ENCODE data around the gene CES3.
"Not testable (repeated sequence)": the region's sequence is repeated elsewhere in the genome, so short reads cannot be mapped to it uniquely, and the experiment has no call there.

Gene CES3

DNA sequence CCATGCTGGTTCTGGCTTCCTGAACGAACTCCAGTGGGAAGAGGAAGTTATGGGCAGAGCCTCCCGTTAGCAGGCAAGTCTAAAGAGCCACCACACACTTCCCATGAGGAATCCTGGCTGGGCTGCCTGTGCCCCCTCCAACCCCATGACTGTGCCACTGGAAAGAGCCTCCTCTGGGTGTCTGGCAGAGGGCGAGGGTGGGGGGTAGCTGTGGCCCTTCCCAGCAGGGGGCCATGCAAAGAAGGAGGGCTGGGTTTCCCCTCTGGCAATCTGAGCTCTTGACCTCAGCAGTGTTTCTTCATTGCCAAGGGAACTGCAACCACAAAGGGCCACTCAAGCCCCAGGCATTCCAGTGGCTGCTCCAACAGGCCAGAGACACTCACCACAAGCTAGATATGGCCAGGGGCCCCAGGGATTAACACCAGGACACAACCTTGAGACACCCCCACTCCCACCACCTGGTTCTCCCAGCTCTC lies 34.1 kb upstream of the CES3 start:
- peak; percentile 24 for DNase-seq

DNA sequence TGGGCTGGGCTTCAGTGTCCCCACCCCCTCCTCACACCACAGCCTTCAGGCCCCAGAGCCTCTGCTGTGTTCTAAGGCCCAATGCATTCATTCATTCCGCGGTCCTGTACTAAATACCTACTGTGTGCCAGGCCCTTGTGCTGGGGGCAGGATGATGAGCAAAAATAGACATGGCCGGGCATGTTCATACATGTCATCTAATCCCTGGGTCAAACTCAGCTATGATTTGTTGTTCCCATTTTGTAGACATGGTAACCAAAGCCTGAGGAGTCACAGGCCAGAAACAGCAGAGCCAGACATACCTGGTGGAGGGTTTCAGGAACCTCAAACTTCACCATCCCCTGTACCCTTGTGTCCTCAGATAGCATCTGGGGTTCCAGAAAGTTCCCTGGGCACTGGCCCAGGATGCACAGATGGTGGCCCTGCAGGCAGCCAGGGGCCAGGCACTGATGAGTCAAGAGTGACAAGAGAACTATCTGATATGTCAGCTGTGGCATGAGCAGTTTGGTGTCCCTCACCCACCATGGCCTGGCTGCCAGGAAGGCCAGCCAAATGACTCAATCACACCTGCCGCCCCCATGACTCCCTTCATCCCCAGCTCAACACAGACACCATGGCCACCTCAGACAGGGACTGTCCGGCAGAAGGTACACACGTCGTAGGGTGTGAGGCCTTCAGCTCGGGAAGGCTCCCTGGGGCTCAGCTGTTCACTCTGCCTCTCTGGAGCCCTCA lies 33.0 kb upstream of the CES3 start:
- DNase-seq: no peak

DNA sequence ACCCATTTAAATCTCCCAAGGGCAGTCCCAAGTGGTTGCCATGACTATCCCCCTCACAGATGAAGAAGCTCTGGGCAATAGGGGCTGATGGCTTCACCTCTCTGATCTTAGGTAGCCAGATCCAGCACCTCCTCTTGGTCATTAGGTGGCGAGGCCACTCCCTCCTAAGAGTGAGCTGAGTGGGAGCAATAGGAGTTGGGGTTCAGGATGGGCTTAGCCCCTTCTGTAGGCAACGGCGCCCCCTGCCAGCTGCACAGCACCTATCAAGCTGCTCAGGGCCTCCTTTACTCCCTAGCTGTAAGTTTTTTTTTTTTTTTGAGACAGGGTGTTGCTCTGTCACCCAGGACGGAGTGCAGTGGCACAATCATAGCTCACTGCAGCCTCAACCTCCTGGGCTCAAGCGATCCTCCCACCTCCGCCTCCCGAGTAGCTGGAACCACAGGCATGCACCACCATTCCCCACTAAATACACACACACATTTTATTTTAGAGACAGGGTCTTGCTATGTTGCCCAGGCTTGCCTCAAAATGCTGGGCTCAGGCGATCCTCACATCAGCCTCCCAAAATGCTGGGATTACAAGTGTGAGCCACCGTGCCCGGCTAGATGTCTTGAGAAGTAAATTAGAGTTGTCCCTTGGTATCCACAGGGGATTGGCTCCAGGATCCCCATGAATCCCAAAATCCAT lies 32.2 kb upstream of the CES3 start:
- DNase-seq: no peak

DNA sequence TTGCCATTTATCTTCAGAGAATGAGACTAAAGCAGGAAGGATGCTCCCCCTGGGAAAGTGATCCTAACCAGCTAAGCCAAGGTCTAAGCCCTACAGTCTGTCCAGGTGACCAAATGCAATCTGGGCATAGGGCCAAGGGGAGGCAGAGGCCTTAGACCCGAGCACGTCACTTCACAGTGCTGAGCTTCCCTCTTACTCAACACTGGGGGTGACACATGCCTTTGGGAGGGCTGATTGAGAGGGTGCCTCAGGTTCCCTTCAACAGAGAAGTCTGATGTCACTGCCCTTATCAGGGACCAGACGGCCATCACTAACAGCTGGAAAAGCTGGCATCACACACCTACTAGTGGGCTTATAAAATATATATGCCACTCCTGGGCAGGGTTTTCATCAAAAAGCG lies 30.9 kb upstream of the CES3 start:
- no peak for DNase-seq

DNA sequence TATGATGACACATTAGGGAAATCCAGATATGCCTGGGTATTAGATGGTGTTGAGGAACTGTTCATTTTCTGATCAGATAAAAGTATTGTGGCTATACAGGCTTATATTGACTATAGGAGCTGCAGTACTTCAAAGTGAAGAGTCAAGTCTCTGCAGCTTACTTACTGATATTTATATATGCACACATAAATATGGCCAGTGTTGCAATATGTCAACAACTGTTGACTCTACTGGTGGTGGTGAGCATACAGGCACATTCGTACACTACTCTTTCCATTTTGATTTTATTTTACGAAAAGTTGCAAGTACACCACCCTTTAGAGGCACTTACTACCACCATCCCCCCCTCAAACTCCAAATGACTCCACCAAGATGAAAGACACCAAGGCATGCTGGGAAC lies 29.4 kb upstream of the CES3 start:
- DNase-seq: no peak

DNA sequence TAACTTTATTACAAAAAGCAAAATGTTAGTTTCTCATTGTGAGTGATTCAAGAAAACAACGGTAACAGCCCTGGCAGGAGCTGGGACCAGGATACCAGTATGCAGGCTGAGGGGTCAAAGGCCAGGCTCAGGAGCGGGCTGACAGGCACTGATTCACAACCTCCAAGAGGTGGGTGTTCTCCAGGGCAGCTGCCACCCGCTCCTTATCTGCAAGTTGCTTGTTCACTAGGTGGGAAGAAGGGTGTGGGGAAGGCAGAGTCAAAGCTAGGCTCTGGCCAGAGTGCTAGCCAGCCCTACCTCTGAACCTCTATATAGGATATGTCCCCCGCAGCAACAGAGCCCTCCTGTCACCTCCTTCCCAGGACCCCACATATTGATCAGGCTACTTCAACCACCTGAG lies 29.0 kb upstream of the CES3 start:
- DNase-seq: no peak

DNA sequence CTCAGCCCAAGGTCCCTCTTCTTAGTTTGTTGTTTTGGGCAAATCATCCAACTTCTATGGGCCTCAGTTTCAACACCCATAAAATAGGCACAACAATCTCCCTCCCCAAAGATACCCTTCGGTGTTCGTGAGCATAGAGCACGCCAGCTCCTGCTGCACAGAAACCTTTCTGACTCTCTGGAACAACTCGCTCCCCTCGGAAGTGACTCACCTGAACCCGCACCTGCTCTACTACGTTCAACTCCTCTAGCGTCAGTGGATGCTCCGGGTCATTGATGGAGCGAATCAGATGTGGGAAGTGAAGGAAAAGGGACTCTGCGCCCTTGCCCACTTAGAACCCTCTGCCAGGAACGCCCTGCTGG lies 27.3 kb upstream of the CES3 start:
- DNase-seq: no peak

DNA sequence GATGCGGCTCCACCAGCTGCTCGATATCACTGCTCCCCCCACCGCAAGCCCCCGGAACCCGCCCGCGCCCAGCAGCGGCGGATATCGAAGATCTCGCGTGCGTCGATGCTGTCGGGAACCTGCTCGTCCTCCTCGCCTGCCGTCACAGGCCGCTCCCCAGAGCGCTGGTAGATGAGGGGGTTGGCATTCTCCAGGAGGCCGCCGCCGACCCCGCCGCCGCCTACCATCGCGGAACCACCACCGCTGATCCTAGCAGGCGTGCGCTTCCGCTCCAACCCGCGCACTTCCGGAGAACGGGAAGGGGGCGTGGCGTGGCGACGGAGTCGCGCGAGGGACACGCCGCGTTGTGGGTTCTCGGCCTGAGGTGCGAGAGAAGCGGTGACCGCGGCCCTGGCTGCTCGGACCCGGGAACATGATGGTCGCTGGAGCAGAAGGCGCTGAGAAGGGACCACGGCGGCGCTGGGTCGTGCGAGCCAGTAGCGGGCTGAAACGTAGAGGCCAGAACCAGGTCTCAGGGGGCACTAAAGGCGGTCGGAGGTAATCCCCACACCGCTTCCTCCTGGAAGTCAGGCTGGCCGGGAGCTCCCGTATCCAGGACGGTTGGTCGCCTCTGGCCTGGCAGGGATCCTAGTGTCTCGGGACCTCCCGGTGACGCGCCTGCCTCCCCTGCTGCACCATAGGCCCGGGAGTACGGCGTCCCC lies 26.8 kb upstream of the CES3 start, which contains the start of gene CIAO2B:
Gene CIAO2B, minus strand, starts transcription at position 265 of the 701 bp plus-strand sequence. Its CDS starts 38 bp downstream, at position 227.
- peak; percentile 94 for DNase-seq

DNA sequence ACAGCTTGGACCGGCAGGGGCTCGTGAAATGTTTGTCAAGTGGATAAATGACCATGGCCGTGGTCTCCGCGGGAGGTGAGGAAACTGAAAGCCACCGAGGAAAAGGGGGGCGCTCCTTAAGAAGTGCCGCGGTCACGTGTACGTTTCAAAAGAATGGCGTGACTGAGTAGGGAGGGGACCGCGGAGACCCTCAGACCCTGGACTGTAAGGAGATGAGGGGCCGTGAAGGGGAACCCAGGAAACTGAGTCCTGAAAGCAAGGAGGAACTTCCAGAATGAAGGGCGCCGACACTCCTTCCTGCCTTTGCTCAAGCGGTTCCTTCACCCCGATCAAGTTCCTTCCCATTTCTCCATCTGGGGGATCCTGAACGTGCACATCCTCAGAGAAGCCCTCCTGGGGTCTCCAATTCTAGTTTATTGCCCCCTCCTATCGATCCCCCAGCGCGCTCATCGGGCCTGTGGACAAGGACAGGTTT lies 26.2 kb upstream of the CES3 start:
- DNase-seq: not testable (repeated sequence)

DNA sequence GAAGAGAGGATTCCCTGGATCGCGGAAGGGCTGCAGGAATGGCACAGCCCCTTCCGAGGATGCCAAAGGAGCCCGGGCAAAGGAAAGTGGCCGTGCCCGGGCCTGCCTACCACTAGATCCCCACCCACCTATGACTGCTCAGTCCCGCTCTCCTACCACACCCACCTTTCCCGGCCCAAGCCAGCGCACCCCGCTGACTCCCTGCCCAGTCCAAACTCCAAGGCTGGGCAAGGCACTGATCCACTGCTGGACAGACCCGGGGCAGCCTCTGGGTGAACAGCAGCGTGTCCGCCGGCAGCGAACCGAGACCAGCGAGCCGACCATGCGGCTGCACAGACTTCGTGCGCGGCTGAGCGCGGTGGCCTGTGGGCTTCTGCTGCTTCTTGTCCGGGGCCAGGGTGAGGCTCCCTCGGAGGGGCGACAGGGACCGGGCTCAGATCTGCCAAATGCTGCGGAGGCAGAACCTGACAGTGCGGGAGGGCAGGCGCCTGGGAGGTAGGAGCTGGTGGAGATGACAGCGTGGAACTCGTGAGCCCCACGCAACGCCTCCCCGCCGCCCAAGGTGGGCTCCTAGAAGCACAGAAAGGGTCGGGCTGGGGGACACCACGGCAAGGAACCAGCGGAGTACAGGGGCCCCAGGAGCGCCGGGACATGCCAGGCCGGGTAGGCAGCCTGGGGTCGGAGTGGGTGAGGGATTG lies 25.6 kb upstream of the CES3 start, which contains the start of gene CES2:
Gene CES2, plus strand, starts transcription at position 203 of the 698 bp plus-strand sequence. Its CDS starts 120 bp downstream, at position 323.
- DNase-seq: peak; percentile 39

DNA sequence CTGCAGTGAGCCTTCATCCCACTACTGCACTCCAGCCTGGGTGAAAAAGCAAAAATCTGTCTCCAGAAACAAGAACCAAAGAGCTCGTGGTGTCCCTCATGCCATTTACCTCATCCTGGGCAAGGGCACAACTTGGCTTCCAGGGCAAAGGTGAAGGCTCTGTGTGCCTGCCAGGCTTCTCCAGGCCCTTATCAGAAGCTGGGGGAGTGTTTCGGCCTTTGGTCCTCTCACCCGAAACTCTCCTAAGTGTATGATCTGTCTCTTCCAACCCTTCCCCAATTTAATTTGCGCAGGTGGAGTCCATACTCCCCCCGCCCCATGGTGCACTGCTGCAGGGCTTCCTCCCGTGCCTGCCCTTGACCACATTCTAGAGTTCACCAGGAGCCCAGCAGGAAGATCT lies 24.6 kb upstream of the CES3 start:
- DNase-seq: no peak

DNA sequence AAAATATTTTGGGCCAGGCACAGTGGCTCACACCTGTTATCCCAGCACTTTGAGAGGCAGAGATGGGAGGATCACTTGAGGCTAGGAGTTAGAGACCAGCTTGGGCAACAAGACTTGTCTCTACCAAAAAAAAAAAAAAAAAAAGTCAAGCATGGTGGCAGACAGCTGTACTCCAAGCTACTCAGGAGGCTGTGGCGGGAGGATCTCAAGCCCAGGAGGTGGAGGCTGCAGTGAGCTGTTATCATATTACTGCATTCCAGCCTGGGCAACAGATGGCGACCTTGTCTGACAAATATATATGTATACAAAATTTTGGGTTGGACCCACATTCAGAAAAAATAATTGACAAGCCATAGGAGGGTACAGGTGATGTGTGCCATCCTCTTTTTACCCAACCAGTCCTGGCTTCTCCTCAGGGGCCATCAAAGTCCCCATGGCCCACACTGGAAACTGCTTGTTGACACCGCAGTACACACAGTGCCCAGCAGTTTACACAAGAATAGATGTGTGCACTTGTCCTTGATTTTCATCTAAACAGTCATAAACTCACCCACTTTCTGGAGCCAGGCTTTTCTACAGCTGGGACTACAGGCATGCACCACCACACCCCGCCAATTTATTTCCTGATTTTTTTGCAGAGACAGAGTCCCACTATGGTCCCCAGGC lies 24.0 kb upstream of the CES3 start:
- no peak for DNase-seq

DNA sequence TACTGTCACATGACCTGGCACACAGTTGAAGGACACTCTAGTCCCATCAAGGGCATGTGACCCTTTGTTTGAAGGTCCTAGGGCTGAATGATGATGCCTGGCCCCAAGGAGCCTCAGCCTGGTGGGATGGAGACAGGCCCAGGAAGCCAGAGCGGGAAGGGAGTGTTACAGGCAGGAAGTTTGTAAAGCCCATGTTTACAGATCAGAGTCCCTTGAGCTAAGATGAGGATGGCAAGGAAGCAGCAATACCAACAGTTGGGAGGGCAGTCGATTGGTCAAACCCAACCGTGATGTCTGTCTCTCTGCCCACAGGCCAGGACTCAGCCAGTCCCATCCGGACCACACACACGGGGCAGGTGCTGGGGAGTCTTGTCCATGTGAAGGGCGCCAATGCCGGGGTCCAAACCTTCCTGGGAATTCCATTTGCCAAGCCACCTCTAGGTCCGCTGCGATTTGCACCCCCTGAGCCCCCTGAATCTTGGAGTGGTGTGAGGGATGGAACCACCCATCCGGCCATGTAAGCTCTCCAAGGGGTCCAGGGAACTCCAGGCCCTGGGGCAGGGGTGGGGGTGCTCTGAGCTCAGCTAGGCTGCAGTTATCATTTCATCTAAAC lies 23.2 kb upstream of the CES3 start:
- no peak for DNase-seq

DNA sequence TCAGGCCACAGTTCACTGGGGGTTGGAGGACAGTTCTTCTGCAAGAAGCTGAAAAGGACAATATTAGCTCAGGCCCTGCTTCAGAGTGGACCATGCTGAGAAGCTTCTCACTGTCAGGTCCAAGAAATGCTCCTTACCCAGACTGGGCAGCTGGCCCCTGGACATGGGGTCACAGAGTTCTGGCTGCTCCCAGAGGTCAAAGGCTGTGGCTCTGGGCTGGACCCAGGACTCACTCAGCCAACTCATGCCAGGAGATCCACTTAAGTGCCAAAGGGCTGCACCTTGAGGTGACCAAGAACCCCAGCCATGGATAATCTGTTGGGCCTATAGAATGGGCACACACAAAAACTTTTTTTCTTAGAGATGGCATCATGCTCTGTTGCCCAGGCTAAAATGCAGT lies 21.7 kb upstream of the CES3 start:
- DNase-seq: no peak

DNA sequence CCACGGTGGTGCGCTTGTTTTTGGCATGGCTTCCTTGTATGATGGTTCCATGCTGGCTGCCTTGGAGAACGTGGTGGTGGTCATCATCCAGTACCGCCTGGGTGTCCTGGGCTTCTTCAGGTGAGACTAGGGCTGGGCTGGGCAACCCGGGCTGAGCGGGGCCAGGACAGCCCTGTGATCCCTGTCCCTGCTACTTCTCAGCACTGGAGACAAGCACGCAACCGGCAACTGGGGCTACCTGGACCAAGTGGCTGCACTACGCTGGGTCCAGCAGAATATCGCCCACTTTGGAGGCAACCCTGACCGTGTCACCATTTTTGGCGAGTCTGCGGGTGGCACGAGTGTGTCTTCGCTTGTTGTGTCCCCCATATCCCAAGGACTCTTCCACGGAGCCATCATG lies 20.8 kb upstream of the CES3 start:
- no peak for DNase-seq

DNA sequence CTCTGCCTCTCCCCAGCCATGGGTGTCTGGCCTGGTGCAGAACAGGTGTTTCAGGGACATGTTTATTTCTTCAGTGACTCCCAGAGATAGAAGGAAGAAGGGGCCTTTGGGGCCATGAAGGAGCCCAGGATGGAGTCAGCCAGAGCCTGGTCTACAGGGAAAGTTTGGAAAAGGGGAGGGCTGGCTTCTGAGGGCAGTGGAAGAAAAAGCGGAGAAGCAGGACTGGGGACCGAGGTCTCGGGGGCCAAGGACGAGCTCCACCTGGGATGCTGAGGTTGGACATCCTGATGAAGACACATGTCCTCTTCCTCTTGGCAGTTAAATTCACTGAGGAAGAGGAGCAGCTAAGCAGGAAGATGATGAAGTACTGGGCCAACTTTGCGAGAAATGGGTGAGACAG lies 18.1 kb upstream of the CES3 start:
- no peak for DNase-seq

DNA sequence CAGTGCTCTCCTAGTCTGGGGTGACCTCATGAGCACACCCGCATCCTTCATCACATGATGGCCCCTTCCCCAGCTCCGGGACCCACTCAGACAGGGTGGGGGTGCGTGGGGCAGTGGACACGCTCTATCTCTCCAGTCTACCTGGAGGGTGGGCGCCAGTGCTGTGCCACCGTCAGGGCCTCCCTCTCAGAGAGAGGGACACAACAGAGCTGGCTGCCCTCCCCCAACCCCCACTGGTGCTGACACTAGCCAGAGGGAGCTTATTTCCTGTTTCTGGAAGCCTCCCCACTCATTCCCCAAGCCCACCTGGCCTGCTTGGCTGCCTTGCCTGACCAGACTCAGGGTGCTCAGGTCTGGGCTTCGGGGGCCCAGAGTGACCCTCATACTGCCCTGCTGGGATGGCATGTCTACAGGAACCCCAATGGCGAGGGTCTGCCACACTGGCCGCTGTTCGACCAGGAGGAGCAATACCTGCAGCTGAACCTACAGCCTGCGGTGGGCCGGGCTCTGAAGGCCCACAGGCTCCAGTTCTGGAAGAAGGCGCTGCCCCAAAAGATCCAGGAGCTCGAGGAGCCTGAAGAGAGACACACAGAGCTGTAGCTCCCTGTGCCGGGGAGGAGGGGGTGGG lies 17.5 kb upstream of the CES3 start:
- DNase-seq: no peak

DNA sequence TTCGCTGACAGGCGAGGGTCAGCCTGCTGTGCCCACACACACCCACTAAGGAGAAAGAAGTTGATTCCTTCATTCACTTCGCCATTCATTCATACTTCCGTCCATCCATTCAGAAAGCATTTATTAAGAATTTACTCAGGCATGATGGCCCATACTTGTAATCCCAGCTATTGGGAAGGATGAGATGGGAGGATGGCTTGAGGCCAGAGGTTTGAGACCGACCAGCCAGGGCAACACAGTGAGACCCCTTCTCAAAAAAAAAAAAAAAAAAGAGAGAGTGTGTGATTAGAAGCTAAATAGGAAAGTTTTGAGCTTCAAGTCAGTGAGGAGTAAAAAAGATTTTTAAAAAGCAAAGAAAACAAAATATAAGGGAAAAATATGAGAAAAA lies 17.0 kb upstream of the CES3 start:
- DNase-seq: no peak

DNA sequence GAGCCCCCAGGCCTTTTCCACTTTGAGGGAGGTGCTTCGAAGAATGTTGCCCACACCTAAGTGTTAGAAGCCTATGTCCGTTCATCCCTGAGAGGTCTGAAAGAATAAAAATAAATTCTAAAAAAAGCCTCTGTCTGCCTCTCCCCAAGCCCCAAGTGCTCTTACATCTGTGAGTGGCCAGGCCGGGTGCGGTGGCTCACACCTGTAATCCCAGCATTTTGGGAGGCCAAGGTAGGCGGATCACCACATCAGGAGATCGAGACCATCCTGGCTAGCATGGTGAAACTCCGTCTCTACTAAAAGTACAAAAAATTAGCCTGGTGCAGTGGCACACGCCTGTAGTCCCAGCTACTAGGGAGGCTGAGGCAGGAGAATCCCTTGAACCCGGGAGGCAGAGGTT lies 16.1 kb upstream of the CES3 start:
- DNase-seq: not testable (repeated sequence)

DNA sequence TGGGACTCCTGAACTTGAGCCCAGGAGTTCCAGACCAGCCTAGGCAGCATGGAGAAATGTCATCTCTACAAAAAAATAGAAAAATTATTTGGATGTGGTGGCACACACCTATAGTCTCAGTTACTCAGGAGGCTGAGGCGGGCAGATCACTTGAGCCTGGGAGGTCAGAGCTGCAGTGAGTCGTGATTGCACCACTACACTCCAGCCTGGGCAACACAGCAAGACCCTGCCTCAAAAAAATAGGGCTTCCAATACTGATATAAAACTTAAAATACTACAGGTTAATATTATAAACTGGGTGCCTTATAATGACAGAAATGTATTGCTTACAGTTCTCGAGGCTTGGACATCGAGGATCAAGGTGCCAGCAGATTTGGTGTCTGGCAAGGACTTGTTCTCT lies 15.1 kb upstream of the CES3 start:
- no peak for DNase-seq

DNA sequence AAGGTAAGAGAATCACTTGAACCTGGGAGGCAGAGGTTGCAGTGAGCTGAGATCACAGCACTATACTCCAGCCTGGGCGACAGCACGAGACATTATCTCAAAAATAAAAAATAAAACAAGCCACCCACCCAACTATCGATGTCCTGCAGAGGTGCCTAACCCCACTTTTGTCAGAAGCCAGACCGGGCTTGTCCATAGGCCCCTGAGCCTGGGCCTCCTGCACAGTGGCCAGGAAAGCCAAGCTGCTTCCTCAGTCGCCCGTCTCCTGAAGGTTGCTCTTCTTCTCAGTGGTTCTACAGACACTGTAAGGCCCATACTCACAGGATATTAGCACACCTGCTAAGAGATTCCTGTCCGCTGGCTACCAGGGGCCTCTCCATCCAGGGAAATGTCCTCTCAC lies 14.5 kb upstream of the CES3 start:
- no peak for DNase-seq

DNA sequence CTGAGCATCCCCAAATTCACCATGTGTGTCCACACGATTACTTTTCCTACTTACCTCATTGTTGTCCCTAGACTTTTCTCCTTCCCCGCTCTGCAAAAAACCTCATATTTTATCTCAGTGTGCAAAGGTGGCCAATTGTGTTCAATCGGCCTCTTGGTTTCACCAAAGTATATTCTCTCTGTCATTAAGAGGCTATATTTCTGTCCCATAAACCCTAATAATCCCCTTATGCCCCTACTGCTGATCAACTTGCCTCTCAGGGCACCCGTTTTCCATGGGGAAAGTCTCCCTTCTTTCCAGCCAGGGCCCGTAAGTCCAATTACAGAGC lies 14.1 kb upstream of the CES3 start:
- DNase-seq: no peak

Measured in eye (tissue), 1 donor.